Measurements from ENCODE around the gene UTP25. TPM values are rescaled to one million over a fixed set of nuclear protein-coding genes. Genes with fewer than 3 reads are reported as not detected.
A peak's percentile ranks its signal among the peaks of the same experiment; 100 is the strongest.

UTP25 gene
- total and polyA plus RNA-seq, 2 of the 4 experiments (the other 2 are of a cell fraction) = 7.1 to 17.4 TPM

GRCh38 chr1:209800984-209801834 lies 26.6 kb upstream of the UTP25 start:
- POLR2A ChIA-PET (ENCODE audit: unreplicated experiment) = no interaction called here

More at GRCh38 chr1:209800984-209801834, 26.6 kb upstream of the UTP25 start:
- no TSS peak for BruUV-seq (replicated peaks)
- intact Hi-C loops (cut with micrococcal nuclease) (no loop called here), in situ Hi-C loops (cut with MboI; ENCODE audit: low sequenced_read_pairs) (no loop called here), dilution Hi-C loops (cut with HindIII; ENCODE audit: low sequenced_read_pairs, unreplicated experiment) (loop anchor here (25.0 kb wide), 1 partner anchor 186 kb away; no protein-coding TSS in a partner anchor)
- H2BK20ac ChIP-seq (ENCODE audit: low read depth, low read length) = no peak overlapping the region
- no peaks in the 10 kb centered on the region for H3K4me1 ChIP-seq (ENCODE audit: control insufficient read depth, insufficient read depth, low read length)
- H3K18ac ChIP-seq (ENCODE audit: low read depth, low read length) = no peak overlapping the region
- H3K9ac ChIP-seq (ENCODE audit: low read depth, low read length) = no peak overlapping the region
- no peak overlapping the region for H4K5ac ChIP-seq (ENCODE audit: low read depth, low read length)
- no peaks in the 10 kb centered on the region for H3K9me3 ChIP-seq (ENCODE audit: control insufficient read depth, insufficient read depth, low read length)
- no peak overlapping the region for H3K23ac ChIP-seq (ENCODE audit: low read depth, low read length)
- no CpG with 5 or more reads among the region's 5 CpGs for WGBS, 2 experiments (ENCODE audit: extremely low coverage in 2 of 2, insufficient read length in 1 of 2)
- no peak overlapping the region for H3K4me2 ChIP-seq (ENCODE audit: low read depth, low read length)
- H2BK120ac ChIP-seq (ENCODE audit: low read depth, low read length) = no peak overlapping the region
- CTCF ChIA-PET = no interaction called here
- no peak overlapping the region for H2BK15ac ChIP-seq (ENCODE audit: low read depth, low read length)
- no peaks in the 10 kb centered on the region for H3K79me1 ChIP-seq (ENCODE audit: low read depth in 1 of 2, low read length in 2 of 2)
- no peak overlapping the region for H3K4ac ChIP-seq (ENCODE audit: low read depth, low read length)
- no peak overlapping the region for H2AFZ ChIP-seq (replicated peaks; ENCODE audit: low read length, poor library complexity)
- DNase-seq = peak; percentile 42
- H3K9me1 ChIP-seq (ENCODE audit: insufficient read depth, low read length) = peaks cover 1% of the 10 kb centered on the region; the same call in 1 of the 2 replicates
- no peaks in the 10 kb centered on the region for H3K36me3 ChIP-seq (ENCODE audit: control insufficient read depth, insufficient read depth, low read length)
- no peak overlapping the region for H2AK5ac ChIP-seq (ENCODE audit: low read depth, low read length)
- H2AK9ac ChIP-seq (replicated peaks; ENCODE audit: low read depth, low read length, poor library complexity) = no peak overlapping the region
- no peaks in the 10 kb centered on the region for H4K20me1 ChIP-seq (ENCODE audit: insufficient read depth, low read length)
- peaks cover 2% of the 10 kb centered on the region for H3K27me3 ChIP-seq (ENCODE audit: control insufficient read depth, insufficient read depth, low read length)
- no peak overlapping the region for H3K27ac ChIP-seq (ENCODE audit: insufficient read depth, low read length)
- no peak overlapping the region for H3K56ac ChIP-seq (ENCODE audit: extremely low read depth, insufficient read depth, low read length)
- H3K4me3 ChIP-seq (ENCODE audit: insufficient read depth, low read depth, low read length) = no peak overlapping the region
- H2BK5ac ChIP-seq (ENCODE audit: low read depth, low read length, poor library complexity, severe bottlenecking) = no peak overlapping the region
- no peak overlapping the region for H4K8ac ChIP-seq (ENCODE audit: low read depth in 2 of 2, low read length in 2 of 2)
- ATAC-seq (ENCODE audit: low read depth) = no peak
- TF ChIP-seq CTCF (conservative IDR thresholded peaks at IDR 0.05; ENCODE audit: low read depth, low read length) = no peak
- TF ChIP-seq NFE2L2 (IDR thresholded peaks at IDR 0.05; ENCODE audit: low read depth, low read length) = no peak
- no peak for TF ChIP-seq POLR2A (IDR thresholded peaks at IDR 0.05; ENCODE audit: low read depth, low read length)
- H3K14ac ChIP-seq (replicated peaks; ENCODE audit: low read depth, low read length) = no peak overlapping the region
- H4K91ac ChIP-seq (ENCODE audit: insufficient read depth, low read depth, low read length) = no peak overlapping the region
